Measurements from ENCODE around the gene KCNH8. TPM values are rescaled to one million over a fixed set of nuclear protein-coding genes. Genes with fewer than 3 reads are reported as not detected.

The KCNH8 gene
- total RNA-seq, 4 donors from 2014 or later = 0.29 to 1.0 (median 0.42) TPM

DNA sequence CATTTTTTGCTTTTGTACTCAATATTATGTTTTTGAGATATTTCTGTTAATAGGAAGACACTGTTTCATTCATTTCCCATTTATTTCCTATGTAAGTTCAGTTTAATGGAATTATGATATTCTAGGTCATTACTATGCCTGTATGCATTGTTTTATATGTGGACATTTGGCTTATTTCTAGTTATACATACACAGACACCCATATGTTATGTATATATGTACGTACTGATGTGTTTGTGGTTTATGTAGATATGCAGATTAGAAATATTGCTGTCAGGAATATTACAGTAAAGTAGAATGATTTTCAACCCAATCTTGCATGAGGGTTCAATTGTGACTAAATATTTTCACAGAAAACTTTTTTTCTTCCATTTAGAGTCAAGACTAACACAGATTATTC lies 190.5 kb downstream of the KCNH8 start:
- H3K36me3 ChIP-seq = no peaks in the 10 kb centered on the region
- intact Hi-C loops (cut with DNase I) = no loop called here
- H3K27me3 ChIP-seq = no peaks in the 10 kb centered on the region
- 93 to 98% methylated on average over 1 of the region's 1 CpG for WGBS, 2 donors
- no peak for TF ChIP-seq POLR2A (IDR thresholded peaks at IDR 0.05)
- no peak for TF ChIP-seq CTCF (IDR thresholded peaks at IDR 0.05)
- H3K4me1 ChIP-seq = no peaks in the 10 kb centered on the region
- DNase-seq = no peak
- no peak overlapping the region for H3K27ac ChIP-seq
- H3K4me3 ChIP-seq (replicated peaks in 1 of 3) = no peak overlapping the region
- H3K9me3 ChIP-seq = no peaks in the 10 kb centered on the region

GRCh38 chr3:19342389-19342788 lies 194.1 kb downstream of the KCNH8 start:
- Histone ChIP-seq H3K27ac (no peak overlapping the region), H3K4me3 (replicated peaks in 1 of 3) (no peak overlapping the region), H3K9me3 (no peaks in the 10 kb centered on the region), H3K27me3 (no peaks in the 10 kb centered on the region), H3K4me1 (no peaks in the 10 kb centered on the region), H3K36me3 (no peaks in the 10 kb centered on the region)
- 64 to 66% methylated on average over 5 of the region's 5 CpGs for WGBS, 2 donors
- TF ChIP-seq CTCF (IDR thresholded peaks at IDR 0.05) = no peak
- no peak for TF ChIP-seq POLR2A (IDR thresholded peaks at IDR 0.05)
- no peak for DNase-seq
- intact Hi-C loops (cut with DNase I) = no loop called here

- WGBS, 2 donors = 71 to 77% methylated on average over 1 of the region's 1 CpG
- no peaks in the 10 kb centered on the region for H3K36me3 ChIP-seq
- DNase-seq = no peak
- no peak overlapping the region for H3K4me3 ChIP-seq (replicated peaks in 1 of 3)
- H3K9me3 ChIP-seq = no peaks in the 10 kb centered on the region
- H3K4me1 ChIP-seq = no peaks in the 10 kb centered on the region
- intact Hi-C loops (cut with DNase I) = loop anchor here (5.0 kb wide), 1 partner anchor 206 kb away; no protein-coding TSS in a partner anchor
- no peak overlapping the region for H3K27ac ChIP-seq
- TF ChIP-seq POLR2A (IDR thresholded peaks at IDR 0.05) (no peak), CTCF (IDR thresholded peaks at IDR 0.05) (no peak)
- H3K27me3 ChIP-seq = no peaks in the 10 kb centered on the region
Observed at GRCh38 chr3:19346759-19347158, 198.4 kb downstream of the KCNH8 start.

DNA sequence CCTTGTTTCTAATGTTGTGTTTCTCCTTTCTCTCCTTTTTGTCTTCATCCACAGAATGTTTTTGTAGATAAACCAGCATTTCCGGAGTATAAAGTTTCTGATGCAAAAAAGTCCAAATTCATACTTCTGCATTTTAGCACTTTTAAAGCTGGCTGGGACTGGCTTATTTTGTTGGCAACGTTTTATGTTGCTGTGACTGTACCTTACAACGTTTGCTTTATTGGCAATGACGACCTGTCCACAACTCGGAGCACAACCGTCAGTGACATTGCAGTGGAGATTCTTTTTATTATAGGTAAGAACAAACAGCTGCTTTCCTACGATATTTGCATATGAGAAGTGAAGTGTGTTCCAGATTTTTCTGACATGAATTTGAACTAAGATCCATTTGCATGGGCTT lies 199.4 kb downstream of the KCNH8 start:
- intact Hi-C loops (cut with DNase I) = loop anchor here (5.0 kb wide), 1 partner anchor 205 kb away; no protein-coding TSS in a partner anchor
- no peaks in the 10 kb centered on the region for H3K36me3 ChIP-seq

DNA sequence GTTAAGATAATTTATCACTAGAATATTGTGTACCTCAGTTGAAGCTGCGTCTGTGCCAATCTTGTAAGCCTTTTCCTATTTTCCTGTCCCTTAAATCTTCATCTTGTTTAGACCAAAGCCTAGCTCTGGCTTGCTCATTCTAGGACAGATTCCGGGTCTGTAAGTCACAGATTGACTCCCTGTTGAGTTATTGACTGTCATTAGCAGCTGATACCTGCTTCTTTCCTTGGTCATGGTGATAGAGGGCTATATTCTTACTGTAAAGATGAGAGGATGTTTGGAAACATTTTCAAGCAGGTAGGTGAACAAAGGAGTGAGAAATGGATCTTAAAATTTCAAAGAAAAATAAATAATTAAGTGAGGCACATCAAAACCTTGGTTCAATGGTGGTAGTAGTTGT lies 200.2 kb downstream of the KCNH8 start:
- Histone ChIP-seq H3K36me3 (no peaks in the 10 kb centered on the region), H3K9me3 (no peaks in the 10 kb centered on the region), H3K27ac (no peak overlapping the region), H3K4me1 (no peaks in the 10 kb centered on the region), H3K27me3 (no peaks in the 10 kb centered on the region), H3K4me3 (replicated peaks in 1 of 3) (no peak overlapping the region)
- intact Hi-C loops (cut with DNase I) = loop anchor here (5.0 kb wide), 1 partner anchor 204 kb away; no protein-coding TSS in a partner anchor
- 60 to 63% methylated on average over 2 of the region's 2 CpGs for WGBS, 2 donors
- TF ChIP-seq POLR2A (IDR thresholded peaks at IDR 0.05) (no peak), CTCF (IDR thresholded peaks at IDR 0.05) (no peak)
- DNase-seq = no peak

More for the DNA sequence above, 199.4 kb downstream of the KCNH8 start:
- Histone ChIP-seq H3K4me3 (replicated peaks in 1 of 3) (no peak overlapping the region), H3K27me3 (no peaks in the 10 kb centered on the region), H3K9me3 (no peaks in the 10 kb centered on the region), H3K4me1 (no peaks in the 10 kb centered on the region), H3K27ac (no peak overlapping the region)
- DNase-seq = no peak
- no peak for TF ChIP-seq CTCF (IDR thresholded peaks at IDR 0.05)
- no peak for TF ChIP-seq POLR2A (IDR thresholded peaks at IDR 0.05)
- WGBS, 2 donors = 54 to 61% methylated on average over 7 of the region's 7 CpGs
